ENCODE results near the gene ASPG. TPM values are rescaled to one million over a fixed set of nuclear protein-coding genes. Genes with fewer than 3 reads are reported as not detected.

ASPG gene
- total RNA-seq, 2 experiments from 2014 or later, result not detected

DNA sequence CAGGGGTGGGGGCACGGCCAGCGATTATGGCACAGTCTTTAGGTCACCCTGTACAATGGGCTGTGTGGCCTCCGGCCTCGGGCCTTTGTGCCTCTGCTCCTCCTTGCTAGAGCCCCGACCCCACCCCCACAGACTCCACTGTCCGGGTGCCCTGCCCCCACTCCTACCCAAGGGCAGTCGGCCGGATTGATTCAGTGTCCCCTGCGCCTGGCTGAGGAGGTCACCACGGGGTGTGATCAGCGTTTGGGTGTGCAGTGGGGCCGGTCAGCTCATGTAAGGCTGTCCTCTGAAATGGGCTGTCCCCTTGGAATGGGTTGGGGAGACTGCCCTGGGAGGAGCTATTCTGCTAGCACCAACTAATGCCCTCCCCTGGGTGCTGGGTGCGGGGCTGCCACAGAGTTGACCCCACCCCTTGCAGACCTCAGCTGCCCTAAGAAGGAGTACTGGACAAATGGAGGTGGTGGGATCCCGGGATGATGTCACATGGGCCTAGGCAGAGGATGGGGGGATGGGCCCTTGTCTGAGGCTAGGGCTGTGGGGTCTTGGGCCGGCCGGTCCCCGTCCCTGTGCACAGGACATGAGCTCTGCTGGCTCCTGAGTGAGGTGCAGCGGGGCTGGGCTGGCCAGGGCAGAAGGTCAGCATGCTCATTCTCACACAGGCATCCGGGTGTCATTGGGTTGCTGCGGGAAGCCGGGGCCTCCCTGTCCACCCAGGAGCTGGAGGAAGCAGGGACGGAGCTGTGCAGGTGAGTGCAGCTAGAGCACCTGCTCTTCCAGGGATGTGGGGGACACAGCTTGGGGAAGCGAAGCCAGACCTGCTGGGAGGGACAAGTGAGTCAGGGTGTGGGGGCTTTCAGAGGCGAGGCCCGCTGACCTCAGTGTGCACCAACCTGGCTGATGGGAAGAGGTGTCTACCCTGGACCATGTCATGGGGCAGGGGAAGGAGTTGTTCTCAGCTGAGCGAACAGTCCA, 23.4 kb downstream of the ASPG start:
- H3K36me3 Mint-ChIP-seq, result no peaks in the 10 kb centered on the region
- POLR2A ChIA-PET, result no interaction called here
- no peaks in the 10 kb centered on the region for H3K9me3 Mint-ChIP-seq

DNA sequence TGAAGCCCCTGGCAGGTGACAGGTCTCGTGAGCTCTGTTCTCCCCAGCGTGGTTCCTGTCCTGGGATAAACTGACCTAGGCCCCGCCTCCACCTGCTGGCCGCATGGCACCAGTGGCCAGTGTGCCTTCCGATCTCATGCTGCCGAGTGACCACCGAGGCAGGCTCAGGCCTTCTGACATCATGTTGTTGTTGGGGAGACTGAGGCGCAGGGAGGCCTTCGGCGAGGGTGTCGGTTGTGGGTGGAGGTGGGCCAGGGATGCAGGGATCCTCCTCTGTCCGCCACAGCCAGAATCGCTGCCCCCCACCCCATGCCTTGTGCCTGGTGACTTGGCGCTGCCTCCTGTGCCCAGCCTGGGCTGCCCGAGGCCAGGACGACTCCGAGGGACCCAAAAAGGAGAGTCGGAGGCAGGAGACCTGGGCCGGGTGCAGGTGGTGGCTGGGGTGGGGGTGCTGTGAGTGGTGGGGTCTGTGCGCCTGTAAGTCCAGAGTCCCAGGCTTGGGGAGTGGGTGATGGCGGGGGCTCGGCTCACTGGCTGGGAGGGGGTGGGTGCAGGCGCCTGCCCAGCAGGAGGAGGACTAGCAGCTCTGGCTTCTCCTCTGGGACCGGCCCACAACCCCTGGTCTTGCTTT, 24.3 kb downstream of the ASPG start:
- no peaks in the 10 kb centered on the region for H3K27me3 Mint-ChIP-seq
- no peaks in the 10 kb centered on the region for H3K9me3 Mint-ChIP-seq
- H3K4me1 Mint-ChIP-seq, result no peaks in the 10 kb centered on the region
- H3K36me3 Mint-ChIP-seq, result no peaks in the 10 kb centered on the region
- DNase-seq (peak; percentile 21), ATAC-seq (ENCODE audit: low read depth) (no peak)
- POLR2A ChIA-PET, result no interaction called here
- no peak overlapping the region for H3K4me3 Mint-ChIP-seq
- no peak overlapping the region for H3K27ac Mint-ChIP-seq

More for the DNA sequence above, 23.4 kb downstream of the ASPG start:
- ATAC-seq (ENCODE audit: low read depth), result no peak
- no peak for DNase-seq
- H3K27ac Mint-ChIP-seq, result no peak overlapping the region
- H3K4me3 Mint-ChIP-seq, result no peak overlapping the region
- H3K27me3 Mint-ChIP-seq, result no peaks in the 10 kb centered on the region
- H3K4me1 Mint-ChIP-seq, result no peaks in the 10 kb centered on the region

DNA sequence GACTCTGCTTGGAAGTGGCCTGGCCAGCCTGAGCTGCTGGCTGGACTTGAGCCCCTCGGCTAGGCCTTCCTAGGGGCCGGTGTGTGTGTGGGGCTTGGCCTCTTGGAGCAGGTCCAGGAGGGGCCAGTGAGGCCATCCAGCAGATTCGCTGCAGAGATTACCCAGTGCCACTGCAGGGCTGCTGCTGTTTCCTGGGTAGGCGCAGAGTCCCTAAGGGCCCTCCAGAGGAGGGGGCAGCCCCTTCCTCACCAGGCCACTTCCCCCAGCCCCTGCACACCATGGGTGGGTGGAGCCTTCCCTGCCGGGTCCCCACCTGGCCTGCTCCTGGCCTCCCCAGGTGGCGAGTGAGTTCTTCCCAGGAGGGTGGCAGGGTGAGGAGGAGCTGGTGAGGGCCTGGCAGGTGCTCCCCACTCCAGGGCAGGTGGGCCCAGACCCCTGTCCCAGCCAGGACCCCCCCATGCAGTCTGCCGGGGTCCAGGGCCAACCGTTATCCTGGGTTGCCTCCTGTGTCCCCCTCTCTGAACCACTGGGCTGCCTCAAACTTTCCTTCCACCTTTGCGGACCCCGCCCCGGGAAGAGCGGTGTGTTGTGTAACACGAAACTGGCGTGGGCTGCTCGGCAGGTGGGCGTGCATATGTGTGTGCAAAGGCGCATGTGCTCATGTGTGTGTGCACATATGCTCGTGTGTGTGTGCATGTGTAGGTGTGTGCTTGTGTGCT, 25.1 kb downstream of the ASPG start:
- POLR2A ChIA-PET, result no interaction called here

DNA sequence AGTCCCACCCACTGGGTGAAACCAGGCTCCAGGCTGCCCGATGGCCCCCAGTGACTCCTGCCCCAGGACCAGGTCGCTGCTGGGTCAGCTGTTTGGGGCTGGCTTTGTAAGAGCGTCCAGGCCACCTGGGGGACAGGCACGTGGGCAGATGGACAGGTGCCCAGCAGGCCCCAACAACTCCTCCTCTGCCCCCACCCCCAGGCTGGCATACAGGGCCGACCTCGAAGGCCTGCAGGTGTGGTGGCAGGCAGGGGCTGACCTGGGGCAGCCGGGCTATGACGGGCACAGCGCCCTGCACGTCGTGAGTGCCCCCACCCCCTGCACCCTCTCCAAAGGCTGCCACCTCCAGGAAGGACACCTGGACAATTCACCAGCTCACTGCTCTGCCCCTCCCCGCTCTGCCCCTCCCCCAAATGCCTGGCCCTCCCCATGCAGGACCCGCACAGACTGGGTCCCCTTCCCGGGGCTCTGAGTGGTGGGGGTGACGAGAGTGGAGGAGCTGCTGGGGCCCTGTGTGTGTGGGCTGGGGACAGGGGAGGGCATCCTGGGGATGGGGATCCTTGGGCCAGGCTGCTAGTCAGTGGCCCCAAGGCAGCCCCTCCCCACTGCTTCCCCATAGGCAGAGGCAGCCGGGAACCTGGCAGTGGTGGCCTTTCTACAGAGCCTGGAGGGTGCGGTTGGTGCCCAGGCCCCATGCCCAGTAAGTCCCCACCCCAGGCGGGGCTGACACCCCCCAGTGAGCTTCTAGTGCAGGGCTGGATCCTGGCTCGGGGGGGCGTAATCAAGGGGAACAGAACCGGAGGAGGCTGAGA, 26.0 kb downstream of the ASPG start:
- POLR2A ChIA-PET, result no interaction called here
- Mint-ChIP-seq H3K27me3 (no peaks in the 10 kb centered on the region), H3K4me3 (no peak overlapping the region), H3K27ac (no peak overlapping the region), H3K9me3 (no peaks in the 10 kb centered on the region), H3K4me1 (no peaks in the 10 kb centered on the region), H3K36me3 (no peaks in the 10 kb centered on the region)
- DNase-seq (no peak), ATAC-seq (ENCODE audit: low read depth) (no peak)

More for the DNA sequence above, 25.1 kb downstream of the ASPG start:
- Mint-ChIP-seq H3K36me3 (no peaks in the 10 kb centered on the region), H3K4me3 (no peak overlapping the region), H3K4me1 (no peaks in the 10 kb centered on the region), H3K27me3 (no peaks in the 10 kb centered on the region), H3K27ac (no peak overlapping the region), H3K9me3 (no peaks in the 10 kb centered on the region)
- no peak for DNase-seq
- no peak for ATAC-seq (ENCODE audit: low read depth)

DNA sequence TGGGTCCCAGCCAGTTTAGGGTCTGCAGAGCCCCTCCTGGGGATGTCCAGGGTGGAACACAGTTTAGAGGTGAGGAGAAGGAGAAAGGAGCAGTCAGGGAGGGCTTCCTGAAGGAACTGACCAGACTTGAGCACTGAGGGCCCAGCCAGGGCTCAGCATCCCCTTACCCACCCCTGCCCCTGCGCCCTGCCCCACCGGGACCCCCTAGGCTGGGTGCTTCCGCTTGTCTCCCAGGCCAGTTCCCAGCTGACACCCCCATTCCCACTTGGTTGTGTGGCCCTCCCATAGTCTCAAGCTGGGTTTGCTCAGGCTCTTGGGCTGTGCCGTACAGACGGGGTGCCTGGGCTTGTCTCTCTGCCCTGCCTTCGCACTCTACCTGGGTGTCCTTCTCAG, 26.6 kb downstream of the ASPG start:
- H3K27me3 Mint-ChIP-seq, result no peaks in the 10 kb centered on the region

DNA sequence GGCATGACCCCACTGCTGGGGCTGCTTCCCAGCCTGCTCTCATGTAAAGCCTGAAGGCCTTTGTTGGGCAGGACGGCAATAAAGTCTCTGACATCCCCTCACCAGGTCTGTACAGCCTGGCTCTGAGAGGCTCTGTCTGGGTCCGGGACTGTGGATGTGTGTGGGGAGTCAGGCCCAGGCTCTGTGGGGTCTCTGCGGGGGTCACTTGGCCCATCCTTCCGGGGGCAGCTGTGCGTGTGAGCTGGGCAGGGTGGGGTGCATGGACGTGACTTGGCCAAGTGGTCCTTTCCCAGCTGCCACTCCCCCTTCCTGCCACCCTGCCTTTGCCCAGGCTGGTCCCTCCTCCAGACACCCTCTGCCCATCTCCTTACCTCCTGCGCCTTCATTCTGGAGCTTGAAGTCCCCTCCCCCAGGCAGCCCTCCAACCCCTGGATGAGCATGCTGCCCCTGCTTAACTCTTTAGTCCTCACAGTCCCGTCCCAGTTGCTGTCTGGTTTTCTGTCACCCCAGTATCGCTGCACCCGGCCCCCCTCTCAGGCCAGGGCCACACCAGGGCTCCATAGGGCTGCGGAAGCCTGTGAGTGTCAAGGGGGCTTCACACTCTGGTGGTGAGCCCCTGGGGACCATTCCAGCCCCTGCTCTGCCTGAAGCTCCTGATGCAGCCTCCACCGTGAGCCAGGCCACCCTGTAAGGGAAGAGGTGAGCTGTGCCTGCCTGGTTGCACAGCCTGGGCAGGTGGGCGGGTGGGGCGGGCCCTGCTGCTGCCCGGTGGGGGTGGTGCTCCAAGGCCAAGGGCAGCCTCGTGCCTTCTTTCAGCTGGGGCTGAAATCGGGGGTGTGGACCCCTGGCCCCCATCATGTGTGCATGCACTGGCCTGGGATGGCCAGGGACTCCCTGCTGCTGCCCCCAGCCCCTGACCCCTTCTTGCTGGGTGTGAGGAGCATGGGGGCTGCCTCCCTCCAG, 27.4 kb downstream of the ASPG start:
- DNase-seq, result no peak
- no peak overlapping the region for H3K27ac Mint-ChIP-seq
- POLR2A ChIA-PET, result no interaction called here
- no peak overlapping the region for H3K4me3 Mint-ChIP-seq
- no peaks in the 10 kb centered on the region for H3K9me3 Mint-ChIP-seq
- H3K27me3 Mint-ChIP-seq, result peaks cover 3% of the 10 kb centered on the region
- no peaks in the 10 kb centered on the region for H3K4me1 Mint-ChIP-seq
- ATAC-seq (ENCODE audit: low read depth), result no peak
- H3K36me3 Mint-ChIP-seq, result no peaks in the 10 kb centered on the region

More for the DNA sequence above, 26.6 kb downstream of the ASPG start:
- H3K36me3 Mint-ChIP-seq, result no peaks in the 10 kb centered on the region
- DNase-seq, result no peak
- H3K27ac Mint-ChIP-seq, result no peak overlapping the region
- H3K9me3 Mint-ChIP-seq, result no peaks in the 10 kb centered on the region
- no peaks in the 10 kb centered on the region for H3K4me1 Mint-ChIP-seq
- H3K4me3 Mint-ChIP-seq, result no peak overlapping the region
- ATAC-seq (ENCODE audit: low read depth), result no peak
- POLR2A ChIA-PET, result no interaction called here

DNA sequence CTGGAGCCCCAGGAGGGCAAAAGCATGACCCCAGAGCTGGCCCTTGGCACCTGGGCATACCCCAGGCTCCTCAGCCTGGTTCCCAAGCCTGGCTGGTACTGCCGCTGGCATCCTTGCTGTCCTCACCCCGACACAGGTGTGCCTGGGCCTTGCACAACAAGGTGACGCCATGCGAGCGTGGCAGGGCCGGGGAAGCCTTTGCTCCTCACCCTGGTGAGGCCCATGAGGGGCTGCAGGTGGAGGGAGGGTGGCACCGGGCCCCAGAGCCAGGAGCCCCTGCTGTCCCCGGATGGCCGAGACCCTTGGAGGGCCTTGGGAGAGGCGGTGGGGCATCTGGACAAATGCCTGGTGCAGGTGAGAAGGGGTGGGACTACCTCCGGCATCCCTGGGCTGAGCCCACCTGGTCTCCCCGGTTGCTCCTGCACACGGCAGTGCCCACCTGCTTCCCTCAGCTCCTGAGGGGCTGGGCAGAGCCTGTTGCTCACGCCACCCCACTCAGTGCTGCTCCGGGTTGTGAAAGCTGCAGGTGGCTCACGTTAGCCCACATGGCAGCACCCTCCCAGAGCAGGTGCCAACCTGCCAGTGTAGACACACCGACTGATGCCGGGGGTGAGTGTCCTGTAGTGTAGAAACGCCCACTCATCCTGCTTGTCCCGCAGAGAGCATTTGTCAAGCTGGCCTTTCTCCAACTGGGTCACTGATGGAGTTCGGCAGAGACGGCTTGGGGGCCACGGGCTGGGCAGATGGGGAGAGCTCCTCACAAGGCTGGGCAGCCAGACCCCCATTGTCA, 28.3 kb downstream of the ASPG start:
- Mint-ChIP-seq H3K4me3 (no peak overlapping the region), H3K36me3 (no peaks in the 10 kb centered on the region)
- POLR2A ChIA-PET, result no interaction called here

DNA sequence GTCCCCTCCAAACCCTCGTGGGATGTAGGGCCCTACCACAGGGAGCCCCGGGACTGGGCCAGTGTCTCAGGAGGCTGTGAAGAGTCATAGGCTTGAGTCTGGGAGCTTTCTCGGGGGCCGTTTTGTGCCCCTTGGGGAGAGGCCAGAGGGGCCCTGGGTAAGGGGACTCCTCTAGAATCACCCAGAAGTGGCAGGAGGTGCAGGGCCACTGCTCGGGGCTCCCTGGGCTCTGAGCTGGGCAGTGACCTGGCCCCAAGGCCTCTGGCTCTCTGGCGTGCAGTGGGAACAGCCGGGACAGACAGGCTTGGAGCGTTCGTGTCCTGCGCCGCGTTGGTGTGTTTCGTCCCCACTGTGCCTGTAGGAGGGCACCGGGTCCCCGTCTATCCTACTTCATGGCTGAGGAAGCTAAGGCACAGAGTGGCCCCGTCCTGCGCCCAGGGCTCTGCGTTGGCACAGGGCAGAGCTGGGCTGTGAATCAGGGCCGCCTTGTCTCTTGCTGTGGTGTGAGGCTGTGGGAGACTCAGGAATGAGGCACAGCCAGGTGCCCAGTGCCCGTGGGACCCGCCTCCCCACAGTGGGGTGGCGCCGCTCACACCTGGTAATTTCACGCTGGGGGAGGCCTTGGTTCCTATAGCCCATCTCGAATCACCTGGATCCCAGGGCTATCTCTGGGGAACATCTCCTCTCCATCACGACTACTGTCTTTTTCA, 29.1 kb downstream of the ASPG start:
- H3K27me3 Mint-ChIP-seq, result peaks cover 14% of the 10 kb centered on the region
- H3K27ac Mint-ChIP-seq, result no peak overlapping the region
- H3K4me3 Mint-ChIP-seq, result no peak overlapping the region
- peak; percentile 25 for DNase-seq
- H3K9me3 Mint-ChIP-seq, result no peaks in the 10 kb centered on the region
- POLR2A ChIA-PET, result no interaction called here
- no peaks in the 10 kb centered on the region for H3K4me1 Mint-ChIP-seq
- ATAC-seq (ENCODE audit: low read depth), result no peak
- no peaks in the 10 kb centered on the region for H3K36me3 Mint-ChIP-seq

More for the DNA sequence above, 28.3 kb downstream of the ASPG start:
- Mint-ChIP-seq H3K27ac (no peak overlapping the region), H3K9me3 (no peaks in the 10 kb centered on the region), H3K27me3 (peaks cover 12% of the 10 kb centered on the region), H3K4me1 (no peaks in the 10 kb centered on the region)
- ATAC-seq (ENCODE audit: low read depth) (no peak), DNase-seq (peak; percentile 23)

DNA sequence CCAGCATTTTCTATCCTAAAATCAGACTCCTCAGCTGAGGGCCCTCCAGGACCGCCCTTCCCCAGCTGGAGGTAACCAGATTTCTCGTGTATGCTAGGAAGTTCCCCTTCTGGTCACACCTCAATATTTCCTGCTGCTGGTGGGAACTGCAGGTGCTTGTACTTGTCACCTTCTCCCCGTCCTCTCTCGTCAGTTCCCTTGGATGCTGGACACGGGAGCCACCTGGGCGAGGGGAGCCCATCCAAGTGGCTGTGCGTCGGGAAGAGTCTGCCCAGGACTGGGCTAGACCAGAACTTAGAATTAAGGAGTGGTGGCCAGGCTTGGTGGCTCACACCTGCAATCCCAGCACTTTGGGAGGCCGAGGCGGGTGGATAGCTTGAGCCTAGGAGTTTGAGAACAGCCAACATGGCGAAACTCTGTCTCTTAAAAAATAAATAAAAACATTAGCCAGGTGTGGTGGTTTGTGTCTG, 29.7 kb downstream of the ASPG start:
- H3K27ac Mint-ChIP-seq, result no peak overlapping the region
- H3K9me3 Mint-ChIP-seq, result no peaks in the 10 kb centered on the region
- DNase-seq, result no peak
- H3K4me1 Mint-ChIP-seq, result no peaks in the 10 kb centered on the region
- POLR2A ChIA-PET, result no interaction called here
- ATAC-seq (ENCODE audit: low read depth), result no peak
- peaks cover 14% of the 10 kb centered on the region for H3K27me3 Mint-ChIP-seq
- no peaks in the 10 kb centered on the region for H3K36me3 Mint-ChIP-seq
- H3K4me3 Mint-ChIP-seq, result no peak overlapping the region

DNA sequence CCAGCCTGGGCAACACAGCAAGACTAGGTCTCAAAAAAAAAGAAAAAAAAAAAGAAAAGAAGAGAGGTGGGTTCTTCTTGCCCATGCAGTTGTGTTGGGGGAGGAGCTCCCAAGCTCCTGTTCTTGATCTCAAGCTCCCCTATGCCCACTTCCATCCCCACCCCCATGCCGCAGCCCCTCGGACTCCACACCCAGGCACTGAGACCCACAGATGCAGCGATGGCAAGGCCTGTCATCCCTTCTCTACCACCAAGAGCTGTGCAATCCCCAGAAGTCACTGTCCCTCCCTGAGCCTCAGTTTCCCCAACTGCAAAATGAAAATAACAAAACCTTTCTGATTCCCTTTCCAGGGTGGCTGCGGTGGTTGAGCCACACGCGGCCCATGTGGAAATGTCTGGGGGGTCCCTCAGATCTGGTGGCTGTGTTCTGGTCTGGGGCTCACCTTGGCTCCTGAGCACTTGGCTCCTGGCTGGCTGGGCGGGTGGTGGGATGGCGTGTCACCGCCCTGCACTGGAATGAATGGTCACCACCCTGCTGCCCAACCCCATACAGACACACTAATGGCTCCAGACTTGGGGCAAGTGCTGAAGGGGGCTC, 30.3 kb downstream of the ASPG start:
- H3K4me3 Mint-ChIP-seq, result no peak overlapping the region
- POLR2A ChIA-PET, result no interaction called here

DNA sequence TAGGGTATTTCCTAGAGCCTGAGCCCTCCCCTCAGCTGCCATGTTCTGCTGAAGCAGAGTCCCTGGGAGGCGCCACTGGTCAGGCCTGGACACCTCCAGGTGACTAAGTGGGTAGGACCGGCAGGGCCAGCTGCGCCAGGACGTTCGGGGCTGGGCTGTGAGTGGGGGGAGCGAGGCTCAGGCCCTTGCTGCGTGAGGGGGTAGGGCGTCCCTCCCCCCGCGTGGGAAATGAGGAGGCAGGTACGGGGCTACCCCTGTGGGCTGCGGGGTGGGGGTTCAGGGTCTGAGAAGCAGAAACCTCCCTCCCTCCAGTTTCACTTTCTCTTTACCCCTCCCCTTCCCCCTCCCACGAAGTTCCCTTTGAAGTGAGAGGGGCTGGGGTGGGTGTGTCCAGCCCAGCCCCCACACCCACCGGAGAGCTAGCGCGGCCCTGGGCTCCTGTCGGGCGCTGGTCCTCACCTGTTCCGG, 30.8 kb downstream of the ASPG start:
- H3K27ac Mint-ChIP-seq, result no peak overlapping the region
- ATAC-seq (ENCODE audit: low read depth) (no peak), DNase-seq (no peak)
- H3K36me3 Mint-ChIP-seq, result no peaks in the 10 kb centered on the region
- no peak overlapping the region for H3K4me3 Mint-ChIP-seq
- POLR2A ChIA-PET, result no interaction called here
- no peaks in the 10 kb centered on the region for H3K4me1 Mint-ChIP-seq
- H3K9me3 Mint-ChIP-seq, result no peaks in the 10 kb centered on the region
- peaks cover 20% of the 10 kb centered on the region for H3K27me3 Mint-ChIP-seq

More for the DNA sequence above, 30.3 kb downstream of the ASPG start:
- ATAC-seq (ENCODE audit: low read depth) (no peak), DNase-seq (peak; percentile 28)
- no peak overlapping the region for H3K27ac Mint-ChIP-seq
- H3K9me3 Mint-ChIP-seq, result no peaks in the 10 kb centered on the region
- H3K4me1 Mint-ChIP-seq, result no peaks in the 10 kb centered on the region
- H3K36me3 Mint-ChIP-seq, result no peaks in the 10 kb centered on the region
- peaks cover 15% of the 10 kb centered on the region for H3K27me3 Mint-ChIP-seq
